Measurements from ENCODE around the gene ISLR2. TPM values are rescaled to one million over a fixed set of nuclear protein-coding genes. Genes with fewer than 3 reads are reported as not detected.

ISLR2 gene
- total and polyA plus RNA-seq, 4 donors, result 0.03 TPM; not detected in 3

DNA sequence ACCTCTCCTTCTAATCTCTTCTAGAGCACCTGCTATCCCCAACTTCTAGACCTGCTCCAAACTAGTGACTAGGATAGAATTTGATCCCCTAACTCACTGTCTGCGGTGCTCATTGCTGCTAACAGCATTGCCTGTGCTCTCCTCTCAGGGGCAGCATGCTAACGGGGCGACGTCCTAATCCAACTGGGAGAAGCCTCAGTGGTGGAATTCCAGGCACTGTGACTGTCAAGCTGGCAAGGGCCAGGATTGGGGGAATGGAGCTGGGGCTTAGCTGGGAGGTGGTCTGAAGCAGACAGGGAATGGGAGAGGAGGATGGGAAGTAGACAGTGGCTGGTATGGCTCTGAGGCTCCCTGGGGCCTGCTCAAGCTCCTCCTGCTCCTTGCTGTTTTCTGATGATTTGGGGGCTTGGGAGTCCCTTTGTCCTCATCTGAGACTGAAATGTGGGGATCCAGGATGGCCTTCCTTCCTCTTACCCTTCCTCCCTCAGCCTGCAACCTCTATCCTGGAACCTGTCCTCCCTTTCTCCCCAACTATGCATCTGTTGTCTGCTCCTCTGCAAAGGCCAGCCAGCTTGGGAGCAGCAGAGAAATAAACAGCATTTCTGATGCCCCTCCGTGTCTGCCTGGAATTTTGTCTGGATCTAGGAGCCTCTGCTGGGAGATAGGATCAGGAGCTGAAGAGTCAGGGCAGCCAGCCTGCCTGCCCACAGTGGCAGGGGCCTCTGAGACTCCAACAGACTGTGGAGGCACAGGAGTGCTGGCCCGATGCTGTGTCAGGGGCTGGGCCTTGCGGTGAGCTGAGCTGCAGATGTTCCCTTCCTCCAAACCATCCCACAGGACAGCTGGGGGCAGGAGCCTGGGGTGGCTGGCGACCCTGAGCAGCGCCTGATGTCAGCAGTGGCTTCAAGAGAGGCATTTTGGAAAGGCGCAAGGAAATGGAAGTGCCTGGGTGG is 46.2 kb downstream of the ISLR2 start:
- H3K9me3 ChIP-seq (ENCODE audit: control insufficient read depth in 4 of 4, low read length in 3 of 4), result no peaks in the 10 kb centered on the region
- no peaks in the 10 kb centered on the region for H3K27me3 ChIP-seq (ENCODE audit: control insufficient read depth in 4 of 4, insufficient read depth in 4 of 4, low read length in 3 of 4)
- H3K4me3 ChIP-seq (ENCODE audit: low read depth in 1 of 3, low read length in 3 of 3), result no peak overlapping the region
- no peak for DNase-seq (ENCODE audit: low spot score)
- no peak overlapping the region for H3K27ac ChIP-seq (ENCODE audit: low read depth in 1 of 2, low read length in 2 of 2)
- peaks cover 0 to 4% (median 0%) of the 10 kb centered on the region in 4 donors for H3K4me1 ChIP-seq (ENCODE audit: control insufficient read depth in 4 of 4, insufficient read depth in 4 of 4, low read length in 3 of 4)
- 80% methylated on average over 10 of the region's 10 CpGs for WGBS
- TF ChIP-seq FOXA2 (IDR thresholded peaks at IDR 0.05) (no peak), HNF4G (IDR thresholded peaks at IDR 0.05) (no peak), GABPA (IDR thresholded peaks at IDR 0.05 in 1 of 2, conservative IDR thresholded peaks at IDR 0.05 in 1 of 2) (no peak), ATF3 (IDR thresholded peaks at IDR 0.05) (no peak), SP1 (IDR thresholded peaks at IDR 0.05) (no peak)
- TF ChIP-seq, protein P1, sequence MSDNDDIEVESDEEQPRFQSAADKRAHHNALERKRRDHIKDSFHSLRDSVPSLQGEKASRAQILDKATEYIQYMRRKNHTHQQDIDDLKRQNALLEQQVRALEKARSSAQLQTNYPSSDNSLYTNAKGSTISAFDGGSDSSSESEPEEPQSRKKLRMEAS (IDR thresholded peaks at IDR 0.05), result no peak
- H3K9ac ChIP-seq (ENCODE audit: low read depth in 1 of 2, low read length in 2 of 2), result no peak overlapping the region
- no peaks in the 10 kb centered on the region for H3K36me3 ChIP-seq (ENCODE audit: control insufficient read depth in 4 of 4, insufficient read depth in 3 of 4, low read depth in 1 of 4, low read length in 3 of 4)

DNA sequence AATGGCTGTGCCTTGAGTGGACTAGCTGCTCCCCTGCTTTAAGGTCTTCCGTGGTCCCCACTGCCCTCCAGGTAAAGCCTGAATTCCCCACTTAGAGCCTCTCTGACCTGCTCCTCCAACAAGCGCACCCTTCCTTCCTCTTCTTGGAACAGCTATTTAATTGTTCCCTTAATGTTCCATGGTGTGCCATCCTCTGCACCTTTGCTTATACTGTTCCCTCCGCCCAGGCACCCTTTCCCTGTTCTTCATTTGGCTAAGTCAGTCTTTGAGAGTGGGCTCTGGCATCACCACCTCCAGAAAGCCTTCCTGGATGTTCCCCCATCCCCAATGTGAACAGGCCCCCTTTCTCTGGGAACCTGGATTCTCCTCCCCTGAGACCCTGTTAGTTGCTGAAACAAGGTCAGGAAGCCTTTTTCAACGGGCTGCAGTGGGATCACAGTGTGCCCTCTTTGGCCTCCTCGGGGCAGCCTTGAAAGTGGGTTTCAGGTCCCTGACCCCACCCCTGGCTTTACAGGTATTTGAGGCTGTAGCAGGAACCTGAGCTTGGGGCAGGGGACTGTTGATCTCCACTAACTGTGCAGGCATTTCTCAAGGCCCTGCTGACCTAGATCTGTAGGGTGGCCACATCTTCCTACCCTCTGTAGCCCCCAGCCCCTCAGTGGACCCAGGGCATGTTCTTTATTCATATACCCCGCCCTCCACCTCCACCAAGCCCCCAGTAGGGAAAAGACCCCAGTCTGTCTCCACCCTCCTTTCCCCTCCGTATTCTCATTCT is 48.1 kb downstream of the ISLR2 start:
- H3K36me3 ChIP-seq (ENCODE audit: control insufficient read depth in 4 of 4, insufficient read depth in 3 of 4, low read depth in 1 of 4, low read length in 3 of 4), result no peaks in the 10 kb centered on the region
- TF ChIP-seq FOXA1 (IDR thresholded peaks at IDR 0.05) (no peak), RAD21 (IDR thresholded peaks at IDR 0.05) (no peak), NR2F2 (IDR thresholded peaks at IDR 0.05) (no peak), HNF4A (conservative IDR thresholded peaks at IDR 0.05) (no peak), TAF1 (conservative IDR thresholded peaks at IDR 0.05) (no peak), RXRA (IDR thresholded peaks at IDR 0.05) (no peak)
- H3K4me3 ChIP-seq (ENCODE audit: low read depth in 1 of 3, low read length in 3 of 3), result no peak overlapping the region
- no peak overlapping the region for H3K27ac ChIP-seq (ENCODE audit: low read depth in 1 of 2, low read length in 2 of 2)
- peaks cover 0 to 4% (median 0%) of the 10 kb centered on the region in 4 donors for H3K4me1 ChIP-seq (ENCODE audit: control insufficient read depth in 4 of 4, insufficient read depth in 4 of 4, low read length in 3 of 4)
- no peaks in the 10 kb centered on the region for H3K9me3 ChIP-seq (ENCODE audit: control insufficient read depth in 4 of 4, low read length in 3 of 4)
- DNase-seq (ENCODE audit: low spot score), result no peak
- H3K9ac ChIP-seq (ENCODE audit: low read depth in 1 of 2, low read length in 2 of 2), result no peak overlapping the region
- WGBS, result 76% methylated on average over 7 of the region's 7 CpGs
- no peaks in the 10 kb centered on the region for H3K27me3 ChIP-seq (ENCODE audit: control insufficient read depth in 4 of 4, insufficient read depth in 4 of 4, low read length in 3 of 4)

DNA sequence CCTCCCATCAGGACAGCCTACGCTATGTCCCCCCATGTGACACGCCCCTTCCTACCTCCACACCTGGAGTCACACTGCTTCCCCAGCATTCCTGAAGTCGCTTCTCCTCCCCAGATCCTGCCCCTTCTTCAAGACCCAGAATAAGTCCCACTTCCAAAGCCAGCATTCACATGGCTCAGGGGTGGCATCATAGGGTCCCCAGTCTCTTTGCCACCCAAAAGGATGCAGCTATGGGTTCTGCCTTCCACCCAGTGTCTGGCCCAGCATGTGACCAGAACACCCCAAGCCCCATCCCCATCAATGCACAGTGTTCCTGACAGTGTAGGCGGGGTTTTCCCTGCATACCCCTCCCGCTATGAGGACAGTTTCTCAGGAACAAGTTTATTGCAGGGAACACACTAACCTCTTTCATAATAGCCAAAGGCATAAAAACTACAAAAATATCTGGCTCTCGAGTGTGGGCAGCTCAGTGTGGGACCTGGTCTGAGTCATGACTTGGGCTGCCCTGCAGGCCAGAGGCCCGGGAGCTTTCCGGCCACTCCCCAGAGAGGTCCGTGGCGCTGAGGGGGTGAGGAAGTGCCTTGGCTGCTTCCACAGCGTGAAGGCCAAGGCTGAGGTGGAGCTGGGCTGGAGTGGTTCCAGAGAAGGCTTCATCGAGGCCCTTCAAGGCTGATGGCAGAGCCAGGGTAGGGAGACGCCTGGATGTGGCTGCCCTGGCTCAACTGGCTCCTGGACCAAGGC is 48.9 kb downstream of the ISLR2 start:
- peaks cover 0 to 4% (median 0%) of the 10 kb centered on the region in 4 donors for H3K4me1 ChIP-seq (ENCODE audit: control insufficient read depth in 4 of 4, insufficient read depth in 4 of 4, low read length in 3 of 4)
- H3K9ac ChIP-seq (ENCODE audit: low read depth in 1 of 2, low read length in 2 of 2), result no peak overlapping the region
- H3K27me3 ChIP-seq (ENCODE audit: control insufficient read depth in 4 of 4, insufficient read depth in 4 of 4, low read length in 3 of 4), result no peaks in the 10 kb centered on the region
- peak overlapping the region in 1 of 2 donors; percentile 5 for H3K27ac ChIP-seq (ENCODE audit: low read depth in 1 of 2, low read length in 2 of 2)
- no peak overlapping the region for H3K4me3 ChIP-seq (ENCODE audit: low read depth in 1 of 3, low read length in 3 of 3)
- H3K36me3 ChIP-seq (ENCODE audit: control insufficient read depth in 4 of 4, insufficient read depth in 3 of 4, low read depth in 1 of 4, low read length in 3 of 4), result no peaks in the 10 kb centered on the region
- DNase-seq (ENCODE audit: low spot score), result no peak
- peak; percentile 80 for TF ChIP-seq NR2F2 (IDR thresholded peaks at IDR 0.05)
- TF ChIP-seq FOXA2 (IDR thresholded peaks at IDR 0.05), result no peak
- peak in 1 of 2 donors; percentile 45 for TF ChIP-seq JUND (IDR thresholded peaks at IDR 0.05)
- WGBS, result 70% methylated on average over 13 of the region's 13 CpGs
- no peaks in the 10 kb centered on the region for H3K9me3 ChIP-seq (ENCODE audit: control insufficient read depth in 4 of 4, low read length in 3 of 4)
